HepG2 (cell line): ENCODE results near the gene ZNF563. TPM values are rescaled to one million over a fixed set of nuclear protein-coding genes. Genes with fewer than 3 reads are reported as not detected.

Source experiments
- PHF20 ChIP-seq: sonication (generic); formaldehyde crosslinking; IDR thresholded peaks from 2 replicates; pipeline ENCODE4 v1.5.0; 2020; ENCODE audit warnings: mild to moderate bottlenecking, missing genetic modification reagents
- ZFP82 ChIP-seq: sonication (generic); formaldehyde crosslinking; IDR thresholded peaks from 2 replicates; pipeline ENCODE4 v1.5.1; 2020; ENCODE audit warnings: mild to moderate bottlenecking, missing genetic modification reagents, borderline replicate concordance
- ZNF451 ChIP-seq: sonication (generic); formaldehyde crosslinking; IDR thresholded peaks from 2 replicates; pipeline ENCODE4 v1.5.0; 2020; ENCODE audit warnings: mild to moderate bottlenecking, missing genetic modification reagents
- ZNF607 ChIP-seq: sonication (generic); formaldehyde crosslinking; IDR thresholded peaks from 2 replicates; pipeline ENCODE4 v1.5.1; 2020; ENCODE audit warnings: missing genetic modification reagents, mild to moderate bottlenecking, borderline replicate concordance
- ZNF703 ChIP-seq: sonication (generic); formaldehyde crosslinking; IDR thresholded peaks from 2 replicates; pipeline ENCODE4 v1.5.1; 2020; ENCODE audit warnings: missing genetic modification reagents, mild to moderate bottlenecking, moderate library complexity, borderline replicate concordance
- ZNF773 ChIP-seq: sonication (generic); formaldehyde crosslinking; IDR thresholded peaks from 2 replicates; pipeline ENCODE4 v1.4.0; 2020; ENCODE audit warnings: missing genetic modification reagents, borderline replicate concordance
- ZNF780A ChIP-seq: sonication (generic); formaldehyde crosslinking; IDR thresholded peaks from 2 replicates; pipeline ENCODE4 v1.8.0; 2022; ENCODE audit warnings: mild to moderate bottlenecking, missing genetic modification reagents, moderate library complexity
- ZSCAN12 ChIP-seq: sonication (generic); formaldehyde crosslinking; IDR thresholded peaks from 2 replicates; pipeline ENCODE4 v1.9.0; 2021; ENCODE audit warnings: mild to moderate bottlenecking, missing genetic modification reagents
- ZSCAN30 ChIP-seq: sonication (generic); formaldehyde crosslinking; IDR thresholded peaks from 2 replicates; pipeline ENCODE4 v1.5.0; 2020; ENCODE audit warnings: mild to moderate bottlenecking, missing genetic modification reagents
- polyA plus RNA-seq, 8 experiments: library from polyadenylated mRNA; depleted of rRNA in 3 of 8; stranded (reverse) in 7 of 8; unstranded in 1 of 8; fragments of >200 nt; fragmentation: Illumina TruSeq in 4 of 8; extraction: Trizol in 4 of 8; gene quantifications; 2 replicates each; pipeline versions ENCODE4 v1.2.1 to v1.2.3, GENCODE V29; 2011 to 2016; ENCODE audit warnings: low read depth in 4 of 8, missing spikeins in 1 of 8, mixed read lengths in 1 of 8; ENCODE audit not compliant: insufficient read depth in 1 of 8
- total RNA-seq, 5 experiments: library from RNA; depleted of rRNA; stranded (reverse); fragments of >200 nt; fragmentation: Illumina TruSeq; extraction: Trizol; gene quantifications; 2 replicates each; pipeline ENCODE4 v1.2.3, GENCODE V29; 2016; ENCODE audit warnings: low read depth in 1 of 5
- TF ChIP-seq, protein P1 (sequence below): sonication (generic); formaldehyde crosslinking; IDR thresholded peaks from 2 replicates; pipeline ENCODE4 v1.5.0; 2020; ENCODE audit warnings: mild to moderate bottlenecking, missing genetic modification reagents, borderline replicate concordance
- TF ChIP-seq, protein P2 (sequence below): sonication (generic); formaldehyde crosslinking; IDR thresholded peaks from 2 replicates; pipeline ENCODE4 v1.4.0; 2020; ENCODE audit warnings: mild to moderate bottlenecking, missing genetic modification reagents
- TF ChIP-seq, protein P3 (sequence below): sonication (generic); formaldehyde crosslinking; IDR thresholded peaks from 2 replicates; pipeline ENCODE4 v1.4.0; 2020; ENCODE audit warnings: mild to moderate bottlenecking, missing genetic modification reagents

Gene ZNF563
- total and polyA plus RNA-seq, 2 of the 13 experiments (the other 11 are each of a cell fraction or from before 2014, with no cell fraction given): 7.5 to 19.5 TPM

GRCh38 chr19:12293777-12294248 lies 39.6 kb downstream of the ZNF563 start (continued):
- TF ChIP-seq, protein P1, sequence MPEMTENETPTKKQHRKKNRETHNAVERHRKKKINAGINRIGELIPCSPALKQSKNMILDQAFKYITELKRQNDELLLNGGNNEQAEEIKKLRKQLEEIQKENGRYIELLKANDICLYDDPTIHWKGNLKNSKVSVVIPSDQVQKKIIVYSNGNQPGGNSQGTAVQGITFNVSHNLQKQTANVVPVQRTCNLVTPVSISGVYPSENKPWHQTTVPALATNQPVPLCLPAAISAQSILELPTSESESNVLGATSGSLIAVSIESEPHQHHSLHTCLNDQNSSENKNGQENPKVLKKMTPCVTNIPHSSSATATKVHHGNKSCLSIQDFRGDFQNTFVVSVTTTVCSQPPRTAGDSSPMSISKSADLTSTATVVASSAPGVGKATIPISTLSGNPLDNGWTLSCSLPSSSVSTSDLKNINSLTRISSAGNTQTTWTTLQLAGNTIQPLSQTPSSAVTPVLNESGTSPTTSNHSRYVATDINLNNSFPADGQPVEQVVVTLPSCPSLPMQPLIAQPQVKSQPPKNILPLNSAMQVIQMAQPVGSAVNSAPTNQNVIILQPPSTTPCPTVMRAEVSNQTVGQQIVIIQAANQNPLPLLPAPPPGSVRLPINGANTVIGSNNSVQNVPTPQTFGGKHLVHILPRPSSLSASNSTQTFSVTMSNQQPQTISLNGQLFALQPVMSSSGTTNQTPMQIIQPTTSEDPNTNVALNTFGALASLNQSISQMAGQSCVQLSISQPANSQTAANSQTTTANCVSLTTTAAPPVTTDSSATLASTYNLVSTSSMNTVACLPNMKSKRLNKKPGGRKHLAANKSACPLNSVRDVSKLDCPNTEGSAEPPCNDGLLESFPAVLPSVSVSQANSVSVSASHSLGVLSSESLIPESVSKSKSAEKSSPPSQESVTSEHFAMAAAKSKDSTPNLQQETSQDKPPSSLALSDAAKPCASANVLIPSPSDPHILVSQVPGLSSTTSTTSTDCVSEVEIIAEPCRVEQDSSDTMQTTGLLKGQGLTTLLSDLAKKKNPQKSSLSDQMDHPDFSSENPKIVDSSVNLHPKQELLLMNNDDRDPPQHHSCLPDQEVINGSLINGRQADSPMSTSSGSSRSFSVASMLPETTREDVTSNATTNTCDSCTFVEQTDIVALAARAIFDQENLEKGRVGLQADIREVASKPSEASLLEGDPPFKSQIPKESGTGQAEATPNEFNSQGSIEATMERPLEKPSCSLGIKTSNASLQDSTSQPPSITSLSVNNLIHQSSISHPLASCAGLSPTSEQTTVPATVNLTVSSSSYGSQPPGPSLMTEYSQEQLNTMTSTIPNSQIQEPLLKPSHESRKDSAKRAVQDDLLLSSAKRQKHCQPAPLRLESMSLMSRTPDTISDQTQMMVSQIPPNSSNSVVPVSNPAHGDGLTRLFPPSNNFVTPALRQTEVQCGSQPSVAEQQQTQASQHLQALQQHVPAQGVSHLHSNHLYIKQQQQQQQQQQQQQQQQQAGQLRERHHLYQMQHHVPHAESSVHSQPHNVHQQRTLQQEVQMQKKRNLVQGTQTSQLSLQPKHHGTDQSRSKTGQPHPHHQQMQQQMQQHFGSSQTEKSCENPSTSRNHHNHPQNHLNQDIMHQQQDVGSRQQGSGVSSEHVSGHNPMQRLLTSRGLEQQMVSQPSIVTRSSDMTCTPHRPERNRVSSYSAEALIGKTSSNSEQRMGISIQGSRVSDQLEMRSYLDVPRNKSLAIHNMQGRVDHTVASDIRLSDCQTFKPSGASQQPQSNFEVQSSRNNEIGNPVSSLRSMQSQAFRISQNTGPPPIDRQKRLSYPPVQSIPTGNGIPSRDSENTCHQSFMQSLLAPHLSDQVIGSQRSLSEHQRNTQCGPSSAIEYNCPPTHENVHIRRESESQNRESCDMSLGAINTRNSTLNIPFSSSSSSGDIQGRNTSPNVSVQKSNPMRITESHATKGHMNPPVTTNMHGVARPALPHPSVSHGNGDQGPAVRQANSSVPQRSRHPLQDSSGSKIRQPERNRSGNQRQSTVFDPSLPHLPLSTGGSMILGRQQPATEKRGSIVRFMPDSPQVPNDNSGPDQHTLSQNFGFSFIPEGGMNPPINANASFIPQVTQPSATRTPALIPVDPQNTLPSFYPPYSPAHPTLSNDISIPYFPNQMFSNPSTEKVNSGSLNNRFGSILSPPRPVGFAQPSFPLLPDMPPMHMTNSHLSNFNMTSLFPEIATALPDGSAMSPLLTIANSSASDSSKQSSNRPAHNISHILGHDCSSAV: no peak
- TF ChIP-seq ZNF607 (no peak), ZFP82 (CRISPR knock-in tag) (no peak), ZNF780A (CRISPR knock-in tag) (no peak), ZNF451 (no peak), ZNF703 (no peak), PHF20 (no peak), ZSCAN12 (CRISPR knock-in tag) (no peak), ZNF773 (CRISPR knock-in tag) (no peak), ZSCAN30 (no peak)
- TF ChIP-seq, protein P2, sequence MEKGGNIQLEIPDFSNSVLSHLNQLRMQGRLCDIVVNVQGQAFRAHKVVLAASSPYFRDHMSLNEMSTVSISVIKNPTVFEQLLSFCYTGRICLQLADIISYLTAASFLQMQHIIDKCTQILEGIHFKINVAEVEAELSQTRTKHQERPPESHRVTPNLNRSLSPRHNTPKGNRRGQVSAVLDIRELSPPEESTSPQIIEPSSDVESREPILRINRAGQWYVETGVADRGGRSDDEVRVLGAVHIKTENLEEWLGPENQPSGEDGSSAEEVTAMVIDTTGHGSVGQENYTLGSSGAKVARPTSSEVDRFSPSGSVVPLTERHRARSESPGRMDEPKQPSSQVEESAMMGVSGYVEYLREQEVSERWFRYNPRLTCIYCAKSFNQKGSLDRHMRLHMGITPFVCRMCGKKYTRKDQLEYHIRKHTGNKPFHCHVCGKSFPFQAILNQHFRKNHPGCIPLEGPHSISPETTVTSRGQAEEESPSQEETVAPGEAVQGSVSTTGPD (CRISPR knock-in tag): no peak
- TF ChIP-seq, protein P3, sequence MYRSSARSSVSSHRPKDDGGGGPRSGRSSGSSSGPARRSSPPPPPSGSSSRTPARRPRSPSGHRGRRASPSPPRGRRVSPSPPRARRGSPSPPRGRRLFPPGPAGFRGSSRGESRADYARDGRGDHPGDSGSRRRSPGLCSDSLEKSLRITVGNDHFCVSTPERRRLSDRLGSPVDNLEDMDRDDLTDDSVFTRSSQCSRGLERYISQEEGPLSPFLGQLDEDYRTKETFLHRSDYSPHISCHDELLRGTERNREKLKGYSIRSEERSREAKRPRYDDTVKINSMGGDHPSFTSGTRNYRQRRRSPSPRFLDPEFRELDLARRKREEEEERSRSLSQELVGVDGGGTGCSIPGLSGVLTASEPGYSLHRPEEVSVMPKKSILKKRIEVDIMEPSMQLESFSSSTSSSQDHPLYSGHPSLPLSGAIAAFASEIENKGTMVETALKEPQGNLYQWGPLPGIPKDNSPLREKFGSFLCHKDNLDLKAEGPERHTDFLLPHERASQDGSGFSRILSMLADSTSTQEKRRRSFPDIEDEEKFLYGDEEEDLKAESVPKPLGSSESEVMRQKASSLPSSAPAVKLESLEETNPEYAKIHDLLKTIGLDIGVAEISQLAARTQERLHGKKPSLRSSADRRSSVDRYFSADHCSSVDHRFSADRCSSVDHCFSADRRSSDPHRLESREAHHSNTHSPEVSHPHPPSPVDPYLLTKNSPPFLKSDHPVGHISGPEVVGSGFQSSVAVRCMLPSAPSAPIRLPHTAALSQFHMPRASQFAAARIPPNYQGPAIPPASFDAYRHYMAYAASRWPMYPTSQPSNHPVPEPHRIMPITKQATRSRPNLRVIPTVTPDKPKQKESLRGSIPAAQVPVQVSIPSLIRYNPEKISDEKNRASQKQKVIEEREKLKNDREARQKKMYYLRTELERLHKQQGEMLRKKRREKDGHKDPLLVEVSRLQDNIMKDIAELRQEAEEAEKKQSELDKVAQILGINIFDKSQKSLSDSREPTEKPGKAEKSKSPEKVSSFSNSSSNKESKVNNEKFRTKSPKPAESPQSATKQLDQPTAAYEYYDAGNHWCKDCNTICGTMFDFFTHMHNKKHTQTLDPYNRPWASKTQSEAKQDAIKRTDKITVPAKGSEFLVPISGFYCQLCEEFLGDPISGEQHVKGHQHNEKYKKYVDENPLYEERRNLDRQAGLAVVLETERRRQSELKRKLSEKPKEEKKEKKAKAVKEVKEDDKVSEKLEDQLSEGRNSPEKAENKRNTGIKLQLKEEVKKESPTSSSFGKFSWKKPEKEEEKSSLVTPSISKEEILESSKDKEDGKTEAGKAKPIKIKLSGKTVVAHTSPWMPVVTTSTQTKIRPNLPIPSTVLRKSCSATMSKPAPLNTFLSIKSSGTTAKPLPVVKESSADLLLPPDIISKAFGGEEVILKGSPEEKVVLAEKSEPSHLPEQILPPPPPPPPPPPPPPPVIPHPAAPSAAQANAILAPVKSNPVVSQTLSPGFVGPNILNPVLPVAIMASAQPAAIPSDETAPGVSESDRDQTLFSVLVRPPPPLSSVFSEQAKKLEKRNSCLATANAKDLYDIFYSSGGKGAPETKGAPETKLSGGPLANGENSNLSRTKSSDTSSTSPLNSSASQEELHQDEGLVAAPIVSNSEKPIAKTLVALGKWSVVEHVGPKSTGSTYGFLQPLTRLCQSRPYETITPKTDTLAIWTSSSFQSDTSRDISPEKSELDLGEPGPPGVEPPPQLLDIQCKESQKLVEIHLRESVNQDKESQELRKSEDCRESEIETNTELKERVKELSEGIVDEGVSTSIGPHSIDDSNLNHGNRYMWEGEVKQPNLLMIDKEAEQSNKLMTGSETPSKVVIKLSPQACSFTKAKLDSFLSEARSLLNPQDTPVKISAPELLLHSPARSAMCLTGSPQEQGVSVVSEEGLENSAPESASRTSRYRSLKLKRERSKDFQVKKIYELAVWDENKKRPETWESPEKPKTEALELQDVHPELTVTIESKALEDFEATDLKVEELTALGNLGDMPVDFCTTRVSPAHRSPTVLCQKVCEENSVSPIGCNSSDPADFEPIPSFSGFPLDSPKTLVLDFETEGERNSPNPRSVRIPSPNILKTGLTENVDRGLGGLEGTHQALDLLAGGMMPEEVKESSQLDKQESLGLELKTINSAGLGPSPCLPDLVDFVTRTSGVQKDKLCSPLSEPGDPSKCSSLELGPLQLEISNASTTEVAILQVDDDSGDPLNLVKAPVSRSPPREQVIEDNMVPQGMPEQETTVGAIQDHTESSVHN (CRISPR knock-in tag): no peak
